Measurements from ENCODE around the gene AZIN2.
"Not testable (repeated sequence)": the region's sequence is repeated elsewhere in the genome, so short reads cannot be mapped to it uniquely, and the experiment has no call there.

Gene AZIN2

GRCh38 chr1:33123266-33123665, 42.3 kb downstream of the AZIN2 start:
- H3K27ac Mint-ChIP-seq = no peak overlapping the region
- H3K4me1 Mint-ChIP-seq (ENCODE audit: low read depth) = peaks cover 14% of the 10 kb centered on the region

GRCh38 chr1:33124647-33125046, 43.7 kb downstream of the AZIN2 start:
- not testable (repeated sequence) for H3K9me3 Mint-ChIP-seq, H3K27ac Mint-ChIP-seq, H3K4me3 Mint-ChIP-seq, H3K27me3 Mint-ChIP-seq
- Mint-ChIP-seq H3K4me1 (ENCODE audit: low read depth) (peaks cover 25% of the 10 kb centered on the region), H3K36me3 (ENCODE audit: low read depth) (peaks cover 22% of the 10 kb centered on the region)

More at GRCh38 chr1:33123266-33123665, 42.3 kb downstream of the AZIN2 start:
- peaks cover 6% of the 10 kb centered on the region for H3K9me3 Mint-ChIP-seq
- H3K27me3 Mint-ChIP-seq = no peaks in the 10 kb centered on the region
- H3K36me3 Mint-ChIP-seq (ENCODE audit: low read depth) = peaks cover 18% of the 10 kb centered on the region
- no peak overlapping the region for H3K4me3 Mint-ChIP-seq

- peaks cover 22% of the 10 kb centered on the region for H3K36me3 Mint-ChIP-seq (ENCODE audit: low read depth)
- H3K4me1 Mint-ChIP-seq (ENCODE audit: low read depth) = peaks cover 39% of the 10 kb centered on the region
- H3K9me3 Mint-ChIP-seq = peaks cover 6% of the 10 kb centered on the region
- H3K27ac Mint-ChIP-seq = peak overlapping the region; percentile 95
- peak overlapping the region; percentile 95 for H3K4me3 Mint-ChIP-seq
- H3K27me3 Mint-ChIP-seq = no peaks in the 10 kb centered on the region
Measured at GRCh38 chr1:33126411-33127000, 45.6 kb downstream of the AZIN2 start.

GRCh38 chr1:33127001-33127823, 46.3 kb downstream of the AZIN2 start:
- H3K4me3 Mint-ChIP-seq = peak overlapping the region; percentile 95
- H3K27ac Mint-ChIP-seq = peak overlapping the region; percentile 95
- H3K9me3 Mint-ChIP-seq = peaks cover 6% of the 10 kb centered on the region
- no peaks in the 10 kb centered on the region for H3K27me3 Mint-ChIP-seq
- peaks cover 22% of the 10 kb centered on the region for H3K36me3 Mint-ChIP-seq (ENCODE audit: low read depth)
- peaks cover 39% of the 10 kb centered on the region for H3K4me1 Mint-ChIP-seq (ENCODE audit: low read depth)

GRCh38 chr1:33128781-33129180, 47.8 kb downstream of the AZIN2 start:
- H3K4me3 Mint-ChIP-seq = no peak overlapping the region
- H3K36me3 Mint-ChIP-seq (ENCODE audit: low read depth) = peaks cover 22% of the 10 kb centered on the region

GRCh38 chr1:33130297-33130696, 49.3 kb downstream of the AZIN2 start:
- Mint-ChIP-seq H3K27ac (peak overlapping the region; percentile 7), H3K27me3 (no peaks in the 10 kb centered on the region), H3K36me3 (ENCODE audit: low read depth) (peaks cover 15% of the 10 kb centered on the region), H3K4me3 (no peak overlapping the region), H3K4me1 (ENCODE audit: low read depth) (peaks cover 43% of the 10 kb centered on the region), H3K9me3 (peaks cover 5% of the 10 kb centered on the region)

More at GRCh38 chr1:33128781-33129180, 47.8 kb downstream of the AZIN2 start:
- peaks cover 44% of the 10 kb centered on the region for H3K4me1 Mint-ChIP-seq (ENCODE audit: low read depth)
- no peaks in the 10 kb centered on the region for H3K27me3 Mint-ChIP-seq
- H3K27ac Mint-ChIP-seq = peak overlapping the region; percentile 13
- H3K9me3 Mint-ChIP-seq = peaks cover 6% of the 10 kb centered on the region

- peaks cover 6% of the 10 kb centered on the region for H3K36me3 Mint-ChIP-seq (ENCODE audit: low read depth)
- H3K27me3 Mint-ChIP-seq = no peaks in the 10 kb centered on the region
- H3K27ac Mint-ChIP-seq = no peak overlapping the region
- peaks cover 34% of the 10 kb centered on the region for H3K4me1 Mint-ChIP-seq (ENCODE audit: low read depth)
- no peaks in the 10 kb centered on the region for H3K9me3 Mint-ChIP-seq
- H3K4me3 Mint-ChIP-seq = no peak overlapping the region
Measured at GRCh38 chr1:33131191-33131590, 50.2 kb downstream of the AZIN2 start.

- H3K36me3 Mint-ChIP-seq (ENCODE audit: low read depth) = peaks cover 5% of the 10 kb centered on the region
- H3K27me3 Mint-ChIP-seq = no peaks in the 10 kb centered on the region
- H3K4me1 Mint-ChIP-seq (ENCODE audit: low read depth) = peaks cover 33% of the 10 kb centered on the region
- no peaks in the 10 kb centered on the region for H3K9me3 Mint-ChIP-seq
- no peak overlapping the region for H3K4me3 Mint-ChIP-seq
- peak overlapping the region; percentile 27 for H3K27ac Mint-ChIP-seq
Measured at GRCh38 chr1:33132549-33132948, 51.6 kb downstream of the AZIN2 start.

- Mint-ChIP-seq H3K4me3 (no peak overlapping the region), H3K9me3 (no peaks in the 10 kb centered on the region), H3K27me3 (no peaks in the 10 kb centered on the region), H3K27ac (no peak overlapping the region), H3K36me3 (ENCODE audit: low read depth) (peaks cover 5% of the 10 kb centered on the region), H3K4me1 (ENCODE audit: low read depth) (peaks cover 27% of the 10 kb centered on the region)
Measured at GRCh38 chr1:33133478-33134105, 52.6 kb downstream of the AZIN2 start.

GRCh38 chr1:33136041-33136440, 55.1 kb downstream of the AZIN2 start:
- H3K27me3 Mint-ChIP-seq; H3K4me3 Mint-ChIP-seq; H3K27ac Mint-ChIP-seq; H3K9me3 Mint-ChIP-seq; H3K36me3 Mint-ChIP-seq (ENCODE audit: low read depth); H3K4me1 Mint-ChIP-seq (ENCODE audit: low read depth): not testable (repeated sequence)

- Mint-ChIP-seq H3K27me3 (no peaks in the 10 kb centered on the region), H3K4me1 (ENCODE audit: low read depth) (peaks cover under 1% of the 10 kb centered on the region), H3K9me3 (no peaks in the 10 kb centered on the region), H3K36me3 (ENCODE audit: low read depth) (no peaks in the 10 kb centered on the region), H3K27ac (no peak overlapping the region), H3K4me3 (no peak overlapping the region)
Measured at GRCh38 chr1:33137800-33138199, 56.8 kb downstream of the AZIN2 start.

GRCh38 chr1:33140153-33141149, 59.5 kb downstream of the AZIN2 start:
- H3K27ac Mint-ChIP-seq = no peak overlapping the region
- no peaks in the 10 kb centered on the region for H3K27me3 Mint-ChIP-seq
- H3K4me3 Mint-ChIP-seq = no peak overlapping the region
- no peaks in the 10 kb centered on the region for H3K4me1 Mint-ChIP-seq (ENCODE audit: low read depth)
- H3K9me3 Mint-ChIP-seq = no peaks in the 10 kb centered on the region
- H3K36me3 Mint-ChIP-seq (ENCODE audit: low read depth) = no peaks in the 10 kb centered on the region

GRCh38 chr1:33141216-33141615, 60.3 kb downstream of the AZIN2 start:
- Mint-ChIP-seq H3K27me3 (no peaks in the 10 kb centered on the region), H3K27ac (no peak overlapping the region), H3K4me1 (ENCODE audit: low read depth) (no peaks in the 10 kb centered on the region), H3K9me3 (no peaks in the 10 kb centered on the region), H3K4me3 (no peak overlapping the region), H3K36me3 (ENCODE audit: low read depth) (no peaks in the 10 kb centered on the region)

GRCh38 chr1:33141781-33142180, 60.8 kb downstream of the AZIN2 start:
- H3K4me1 Mint-ChIP-seq (ENCODE audit: low read depth) = no peaks in the 10 kb centered on the region
- H3K27ac Mint-ChIP-seq = no peak overlapping the region
- H3K9me3 Mint-ChIP-seq = no peaks in the 10 kb centered on the region
- H3K36me3 Mint-ChIP-seq (ENCODE audit: low read depth) = peaks cover 3% of the 10 kb centered on the region
- H3K27me3 Mint-ChIP-seq = no peaks in the 10 kb centered on the region
- H3K4me3 Mint-ChIP-seq = no peak overlapping the region
